ENCODE measurements around the gene LRRC1. TPM values are rescaled to one million over a fixed set of nuclear protein-coding genes. Genes with fewer than 3 reads are reported as not detected.

Gene LRRC1
- total and polyA plus RNA-seq, 2 donors (not counting 3 experiments of a cell fraction or from before 2014, with no cell fraction given): 5.6 to 11.7 TPM

DNA sequence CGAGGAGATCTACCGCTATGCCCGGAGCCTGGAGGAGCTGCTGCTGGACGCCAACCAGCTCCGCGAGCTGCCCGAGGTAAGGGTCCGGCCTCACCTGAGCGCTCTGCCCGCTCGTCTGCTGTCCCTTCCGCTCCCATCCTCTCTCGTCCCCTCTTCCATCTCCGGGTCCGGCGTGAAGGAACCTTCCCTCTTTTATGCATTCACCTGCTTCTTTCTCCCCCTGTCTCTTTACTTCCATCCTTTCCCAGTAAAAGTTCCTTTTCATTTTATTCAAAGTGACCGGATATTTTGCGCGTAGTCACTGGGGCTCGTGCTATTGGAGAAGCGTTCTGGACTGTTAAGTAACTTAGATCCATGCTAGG, 516 bp downstream of the LRRC1 start:
- BruUV-seq (replicated peaks): TSS peak; percentile 8
- CTCF ChIA-PET: interaction anchor here (0.7 to 7.5 kb wide), 24 partner anchors 9 to 302 kb away, joined by 3 to 319 read pairs (median 7); no protein-coding TSS in a partner anchor
- H3K27ac ChIP-seq (ENCODE audit: insufficient read depth, low read depth, low read length): peak overlapping the region; percentile 25
- H3K4me1 ChIP-seq (ENCODE audit: control insufficient read depth, extremely low read depth, insufficient read depth, low read length): peaks cover 25% of the 10 kb centered on the region
- intact Hi-C loops (cut with micrococcal nuclease) (loop anchor here (2.0 kb wide), 1 partner anchor 251 kb away; the partner anchor contains the start of gene GCLC), dilution Hi-C loops (cut with MboI; ENCODE audit: extremely low pct_ligation_motif_present, low sequenced_read_pairs) (no loop called here)
- peak overlapping the region; percentile 57 for H2AFZ ChIP-seq (ENCODE audit: low read depth, low read length)
- no peaks in the 10 kb centered on the region for H3K9me1 ChIP-seq (replicated peaks; ENCODE audit: control insufficient read depth, extremely low read depth, insufficient read depth, low read length)
- no peak for DNase-seq (ENCODE audit: low read depth, low spot score)
- peak overlapping the region; percentile 65 for H3K9ac ChIP-seq (replicated peaks; ENCODE audit: extremely low read depth, insufficient read depth, low read length)
- peak overlapping the region; percentile 96 for H3K4me2 ChIP-seq (ENCODE audit: insufficient read depth, low read length)
- H3K27me3 ChIP-seq (ENCODE audit: control insufficient read depth in 2 of 2, insufficient read depth in 2 of 2, low read length in 2 of 2): no peaks in the 10 kb centered on the region
- peak overlapping the region; percentile 58 to 76 (median 72) for H3K4me3 ChIP-seq (replicated peaks in 1 of 3; ENCODE audit: insufficient read depth in 1 of 3, low read depth in 1 of 3, low read length in 3 of 3)
- FAIRE-seq: no peak
- peaks cover 15% of the 10 kb centered on the region for H3K79me2 ChIP-seq (ENCODE audit: control insufficient read depth, insufficient read depth, low read length)
- TF ChIP-seq FOS (IDR thresholded peaks at IDR 0.05; ENCODE audit: borderline replicate concordance, insufficient read depth, low read length) (no peak), GATA2 (IDR thresholded peaks at IDR 0.05; ENCODE audit: insufficient read depth, insufficient read length, low read depth, low read length) (no peak), CTCF (IDR thresholded peaks at IDR 0.05; ENCODE audit: extremely low read depth in 1 of 2, insufficient read depth in 1 of 2, low read depth in 1 of 2, low read length in 2 of 2) (no peak), EZH2 (IDR thresholded peaks at IDR 0.05; ENCODE audit: borderline replicate concordance, low read depth, low read length, severe bottlenecking) (no peak), MYC (IDR thresholded peaks at IDR 0.05; ENCODE audit: low read depth, low read length) (no peak), POLR2A (IDR thresholded peaks at IDR 0.05; ENCODE audit: low read depth, low read length) (no peak), JUN (IDR thresholded peaks at IDR 0.05; ENCODE audit: borderline replicate concordance, insufficient read depth, insufficient read length, low read depth) (no peak), POLR2AphosphoS5 (IDR thresholded peaks at IDR 0.05; ENCODE audit: insufficient read depth, low read depth, low read length) (no peak)
- TF ChIP-seq, protein P1, sequence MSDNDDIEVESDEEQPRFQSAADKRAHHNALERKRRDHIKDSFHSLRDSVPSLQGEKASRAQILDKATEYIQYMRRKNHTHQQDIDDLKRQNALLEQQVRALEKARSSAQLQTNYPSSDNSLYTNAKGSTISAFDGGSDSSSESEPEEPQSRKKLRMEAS (IDR thresholded peaks at IDR 0.05; ENCODE audit: insufficient read depth, insufficient read length): no peak
- H3K9me3 ChIP-seq (replicated peaks; ENCODE audit: control insufficient read depth, insufficient read depth, low read length): no peaks in the 10 kb centered on the region
- H4K20me1 ChIP-seq (replicated peaks; ENCODE audit: control insufficient read depth, extremely low read depth, insufficient read depth, low read length): no peaks in the 10 kb centered on the region
- POLR2A ChIA-PET: interaction anchor here (0.7 to 2.2 kb wide), 3 partner anchors 61 to 161 kb away, joined by 3 to 18 read pairs (median 3); no protein-coding TSS in a partner anchor
- H3K36me3 ChIP-seq (ENCODE audit: control insufficient read depth in 2 of 2, extremely low read depth in 1 of 2, insufficient read depth in 2 of 2, low read length in 2 of 2): no peaks in the 10 kb centered on the region
